Measurements from ENCODE around the gene ATF7IP2.

DNA sequence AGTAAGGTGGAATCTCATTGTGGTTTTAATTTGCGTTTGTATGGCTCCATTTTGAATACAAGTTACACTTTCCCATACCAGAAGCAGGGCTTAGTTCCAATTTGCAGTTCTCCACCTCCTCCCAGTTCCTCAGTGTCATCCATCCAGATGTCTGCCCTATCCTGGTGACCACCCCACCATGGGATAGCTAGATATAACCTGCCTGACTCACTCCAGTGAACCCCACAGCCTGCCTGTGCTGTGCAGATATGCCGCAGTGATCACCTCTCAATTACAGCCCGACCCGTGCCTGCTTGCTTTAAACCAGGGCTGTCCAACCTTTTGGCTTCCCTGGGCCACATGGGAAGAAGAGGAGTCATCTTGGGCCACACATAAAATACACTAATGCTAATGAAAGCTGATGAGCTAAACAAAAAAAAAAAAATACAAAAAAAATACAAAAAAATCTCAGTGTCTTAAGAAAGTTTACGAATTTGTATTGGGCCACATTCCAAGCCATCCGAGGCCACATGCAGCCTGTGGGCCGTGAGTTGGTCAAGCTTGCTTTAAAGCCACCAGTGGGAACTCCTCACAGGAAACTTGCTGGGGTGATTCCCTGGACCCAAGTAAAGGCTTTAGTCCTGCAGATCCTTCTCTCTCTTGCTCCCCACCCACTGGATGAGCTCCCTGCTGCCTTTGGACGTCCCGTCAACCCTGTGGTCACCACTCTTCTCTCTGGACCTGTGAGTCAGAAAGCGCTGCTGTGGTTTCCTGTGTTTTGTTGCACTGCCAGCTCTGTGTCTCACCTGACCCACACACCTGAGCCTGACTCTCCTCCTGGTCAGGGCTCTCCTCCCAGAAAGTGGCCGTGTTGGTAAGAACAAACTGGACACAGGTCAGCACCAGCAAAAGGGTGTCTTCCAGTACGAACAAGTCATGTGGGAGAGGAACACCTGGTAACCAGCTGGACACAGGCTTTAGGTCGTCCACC lies 111.6 kb downstream of the ATF7IP2 start:
- TF ChIP-seq RARB (CRISPR knock-in tag; IDR thresholded peaks at IDR 0.05) (no peak), ZC3H10 (CRISPR knock-in tag; IDR thresholded peaks at IDR 0.05) (no peak), ZFP30 (CRISPR knock-in tag; IDR thresholded peaks at IDR 0.05) (no peak), ISL1 (CRISPR knock-in tag; IDR thresholded peaks at IDR 0.05) (no peak), ZNF565 (CRISPR knock-in tag; conservative IDR thresholded peaks at IDR 0.05; ENCODE audit: low read depth) (no peak), PPARA (CRISPR knock-in tag; IDR thresholded peaks at IDR 0.05; ENCODE audit: borderline replicate concordance) (no peak), SNAI2 (CRISPR knock-in tag; IDR thresholded peaks at IDR 0.05) (no peak)
- TF ChIP-seq, protein P1, sequence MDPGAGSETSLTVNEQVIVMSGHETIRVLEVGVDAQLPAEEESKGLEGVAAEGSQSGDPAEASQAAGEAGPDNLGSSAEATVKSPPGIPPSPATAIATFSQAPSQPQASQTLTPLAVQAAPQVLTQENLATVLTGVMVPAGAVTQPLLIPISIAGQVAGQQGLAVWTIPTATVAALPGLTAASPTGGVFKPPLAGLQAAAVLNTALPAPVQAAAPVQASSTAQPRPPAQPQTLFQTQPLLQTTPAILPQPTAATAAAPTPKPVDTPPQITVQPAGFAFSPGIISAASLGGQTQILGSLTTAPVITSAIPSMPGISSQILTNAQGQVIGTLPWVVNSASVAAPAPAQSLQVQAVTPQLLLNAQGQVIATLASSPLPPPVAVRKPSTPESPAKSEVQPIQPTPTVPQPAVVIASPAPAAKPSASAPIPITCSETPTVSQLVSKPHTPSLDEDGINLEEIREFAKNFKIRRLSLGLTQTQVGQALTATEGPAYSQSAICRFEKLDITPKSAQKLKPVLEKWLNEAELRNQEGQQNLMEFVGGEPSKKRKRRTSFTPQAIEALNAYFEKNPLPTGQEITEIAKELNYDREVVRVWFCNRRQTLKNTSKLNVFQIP (CRISPR knock-in tag; IDR thresholded peaks at IDR 0.05; ENCODE audit: borderline replicate concordance, low read depth) = no peak
- TF ChIP-seq, protein P2, sequence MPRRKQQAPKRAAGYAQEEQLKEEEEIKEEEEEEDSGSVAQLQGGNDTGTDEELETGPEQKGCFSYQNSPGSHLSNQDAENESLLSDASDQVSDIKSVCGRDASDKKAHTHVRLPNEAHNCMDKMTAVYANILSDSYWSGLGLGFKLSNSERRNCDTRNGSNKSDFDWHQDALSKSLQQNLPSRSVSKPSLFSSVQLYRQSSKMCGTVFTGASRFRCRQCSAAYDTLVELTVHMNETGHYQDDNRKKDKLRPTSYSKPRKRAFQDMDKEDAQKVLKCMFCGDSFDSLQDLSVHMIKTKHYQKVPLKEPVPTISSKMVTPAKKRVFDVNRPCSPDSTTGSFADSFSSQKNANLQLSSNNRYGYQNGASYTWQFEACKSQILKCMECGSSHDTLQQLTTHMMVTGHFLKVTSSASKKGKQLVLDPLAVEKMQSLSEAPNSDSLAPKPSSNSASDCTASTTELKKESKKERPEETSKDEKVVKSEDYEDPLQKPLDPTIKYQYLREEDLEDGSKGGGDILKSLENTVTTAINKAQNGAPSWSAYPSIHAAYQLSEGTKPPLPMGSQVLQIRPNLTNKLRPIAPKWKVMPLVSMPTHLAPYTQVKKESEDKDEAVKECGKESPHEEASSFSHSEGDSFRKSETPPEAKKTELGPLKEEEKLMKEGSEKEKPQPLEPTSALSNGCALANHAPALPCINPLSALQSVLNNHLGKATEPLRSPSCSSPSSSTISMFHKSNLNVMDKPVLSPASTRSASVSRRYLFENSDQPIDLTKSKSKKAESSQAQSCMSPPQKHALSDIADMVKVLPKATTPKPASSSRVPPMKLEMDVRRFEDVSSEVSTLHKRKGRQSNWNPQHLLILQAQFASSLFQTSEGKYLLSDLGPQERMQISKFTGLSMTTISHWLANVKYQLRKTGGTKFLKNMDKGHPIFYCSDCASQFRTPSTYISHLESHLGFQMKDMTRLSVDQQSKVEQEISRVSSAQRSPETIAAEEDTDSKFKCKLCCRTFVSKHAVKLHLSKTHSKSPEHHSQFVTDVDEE (CRISPR knock-in tag; IDR thresholded peaks at IDR 0.05) = no peak
- TF ChIP-seq, protein P3, sequence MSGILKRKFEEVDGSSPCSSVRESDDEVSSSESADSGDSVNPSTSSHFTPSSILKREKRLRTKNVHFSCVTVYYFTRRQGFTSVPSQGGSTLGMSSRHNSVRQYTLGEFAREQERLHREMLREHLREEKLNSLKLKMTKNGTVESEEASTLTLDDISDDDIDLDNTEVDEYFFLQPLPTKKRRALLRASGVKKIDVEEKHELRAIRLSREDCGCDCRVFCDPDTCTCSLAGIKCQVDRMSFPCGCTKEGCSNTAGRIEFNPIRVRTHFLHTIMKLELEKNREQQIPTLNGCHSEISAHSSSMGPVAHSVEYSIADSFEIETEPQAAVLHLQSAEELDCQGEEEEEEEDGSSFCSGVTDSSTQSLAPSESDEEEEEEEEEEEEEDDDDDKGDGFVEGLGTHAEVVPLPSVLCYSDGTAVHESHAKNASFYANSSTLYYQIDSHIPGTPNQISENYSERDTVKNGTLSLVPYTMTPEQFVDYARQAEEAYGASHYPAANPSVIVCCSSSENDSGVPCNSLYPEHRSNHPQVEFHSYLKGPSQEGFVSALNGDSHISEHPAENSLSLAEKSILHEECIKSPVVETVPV (CRISPR knock-in tag; IDR thresholded peaks at IDR 0.05) = no peak
- TF ChIP-seq, protein P4, sequence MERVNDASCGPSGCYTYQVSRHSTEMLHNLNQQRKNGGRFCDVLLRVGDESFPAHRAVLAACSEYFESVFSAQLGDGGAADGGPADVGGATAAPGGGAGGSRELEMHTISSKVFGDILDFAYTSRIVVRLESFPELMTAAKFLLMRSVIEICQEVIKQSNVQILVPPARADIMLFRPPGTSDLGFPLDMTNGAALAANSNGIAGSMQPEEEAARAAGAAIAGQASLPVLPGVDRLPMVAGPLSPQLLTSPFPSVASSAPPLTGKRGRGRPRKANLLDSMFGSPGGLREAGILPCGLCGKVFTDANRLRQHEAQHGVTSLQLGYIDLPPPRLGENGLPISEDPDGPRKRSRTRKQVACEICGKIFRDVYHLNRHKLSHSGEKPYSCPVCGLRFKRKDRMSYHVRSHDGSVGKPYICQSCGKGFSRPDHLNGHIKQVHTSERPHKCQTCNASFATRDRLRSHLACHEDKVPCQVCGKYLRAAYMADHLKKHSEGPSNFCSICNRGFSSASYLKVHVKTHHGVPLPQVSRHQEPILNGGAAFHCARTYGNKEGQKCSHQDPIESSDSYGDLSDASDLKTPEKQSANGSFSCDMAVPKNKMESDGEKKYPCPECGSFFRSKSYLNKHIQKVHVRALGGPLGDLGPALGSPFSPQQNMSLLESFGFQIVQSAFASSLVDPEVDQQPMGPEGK (CRISPR knock-in tag; IDR thresholded peaks at IDR 0.05; ENCODE audit: borderline replicate concordance) = no peak
- TF ChIP-seq, protein P5, sequence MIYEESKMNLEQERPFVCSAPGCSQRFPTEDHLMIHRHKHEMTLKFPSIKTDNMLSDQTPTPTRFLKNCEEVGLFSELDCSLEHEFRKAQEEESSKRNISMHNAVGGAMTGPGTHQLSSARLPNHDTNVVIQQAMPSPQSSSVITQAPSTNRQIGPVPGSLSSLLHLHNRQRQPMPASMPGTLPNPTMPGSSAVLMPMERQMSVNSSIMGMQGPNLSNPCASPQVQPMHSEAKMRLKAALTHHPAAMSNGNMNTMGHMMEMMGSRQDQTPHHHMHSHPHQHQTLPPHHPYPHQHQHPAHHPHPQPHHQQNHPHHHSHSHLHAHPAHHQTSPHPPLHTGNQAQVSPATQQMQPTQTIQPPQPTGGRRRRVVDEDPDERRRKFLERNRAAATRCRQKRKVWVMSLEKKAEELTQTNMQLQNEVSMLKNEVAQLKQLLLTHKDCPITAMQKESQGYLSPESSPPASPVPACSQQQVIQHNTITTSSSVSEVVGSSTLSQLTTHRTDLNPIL (CRISPR knock-in tag; IDR thresholded peaks at IDR 0.05; ENCODE audit: low read depth) = no peak
